HEK293 (cell line): Measurements from ENCODE around the gene DMC1.

ENCODE experiments used
- CTCF ChIP-seq: fragments of 450-650 bp; formaldehyde crosslinking; IDR thresholded peaks from 2 replicates; pipeline ENCODE4 v1.5.1; 2016; ENCODE audit warnings: missing biosample characterization, missing genetic modification characterization
- KLF8 ChIP-seq: fragments of 450-650 bp; formaldehyde crosslinking; IDR thresholded peaks from 2 replicates; pipeline ENCODE4 v1.5.1; 2016; ENCODE audit warnings: missing biosample characterization, missing genetic modification characterization

- TF ChIP-seq CTCF (tag by site-specific recombination) (no peak), KLF8 (tag by site-specific recombination) (no peak)
Observed at GRCh38 chr22:38611559-38611958, 41.6 kb upstream of the DMC1 start.
